Hepatocyte (in vitro differentiated cells): Measurements from ENCODE around the gene NRG2.

Experiments used
- EZH2 ChIP-seq: fragments of 200-600 bp; sonication (generic); IDR thresholded peaks from 2 replicates; pipeline ENCODE4 v1.6.1; 2016; ENCODE audit warnings: antibody characterized with exemption, mild to moderate bottlenecking, borderline replicate concordance
- EZH2phosphoT487 ChIP-seq: fragments of 200-600 bp; sonication (generic); IDR thresholded peaks from one replicate; pipeline ENCODE4 v1.6.1; 2018; ENCODE audit warnings: antibody characterized with exemption, mild to moderate bottlenecking, low read depth, moderate library complexity; ENCODE audit not compliant: unreplicated experiment, severe bottlenecking

GRCh38 chr5:139930406-139930805 is 112.7 kb downstream of the NRG2 start:
- TF ChIP-seq EZH2phosphoT487 (no peak), EZH2 (no peak)
